GM19463 (cell line): Measurements from ENCODE around the gene DNAAF9.

Experiments
- ATAC-seq: cut with Tn5 transposase; IDR thresholded peaks from one replicate; pipeline ENCODE4 v1.9.1; 2021; ENCODE audit warnings: mild to moderate bottlenecking, moderate library complexity; ENCODE audit not compliant: unreplicated experiment

DNAAF9 gene

DNA sequence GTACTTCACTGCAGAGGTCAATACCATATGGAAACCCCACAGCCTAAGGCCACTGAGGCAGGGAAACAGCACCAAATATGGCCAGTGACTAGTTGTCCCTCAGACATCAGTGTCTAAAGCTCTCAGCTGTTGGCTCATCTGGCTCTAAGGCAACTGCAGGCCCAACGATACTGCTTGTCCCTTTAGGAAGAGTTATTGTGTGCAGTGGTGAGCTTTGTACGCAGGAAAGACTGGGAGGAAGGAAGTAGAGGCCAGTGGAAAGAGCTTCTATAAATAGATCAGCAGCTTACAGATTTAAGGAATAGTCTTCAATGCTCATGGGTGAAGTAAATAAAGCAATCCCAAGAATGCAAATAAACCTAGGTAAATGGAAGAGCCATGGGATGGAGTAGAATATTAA, 29.3 kb downstream of the DNAAF9 start:
- ATAC-seq, result no peak

DNA sequence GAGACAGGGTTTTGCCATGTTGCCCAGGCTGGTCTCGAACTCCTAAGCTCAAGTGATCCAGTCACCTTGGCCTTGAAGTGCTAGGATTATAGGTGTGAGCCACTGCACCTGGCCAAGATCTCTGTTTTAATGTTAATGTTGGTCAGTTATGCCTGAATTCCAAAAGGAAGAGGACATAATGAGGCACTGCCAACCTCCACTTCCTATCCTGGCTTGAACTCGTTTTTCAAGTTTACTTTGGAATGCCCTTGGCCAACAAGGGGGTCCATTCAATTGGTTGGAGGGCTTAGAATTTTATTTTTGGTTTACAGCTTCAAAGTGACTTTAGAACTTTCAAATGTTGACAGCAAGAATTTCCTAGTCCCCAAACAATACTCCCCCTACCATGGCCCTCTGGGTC, 29.8 kb downstream of the DNAAF9 start:
- no peak for ATAC-seq

DNA sequence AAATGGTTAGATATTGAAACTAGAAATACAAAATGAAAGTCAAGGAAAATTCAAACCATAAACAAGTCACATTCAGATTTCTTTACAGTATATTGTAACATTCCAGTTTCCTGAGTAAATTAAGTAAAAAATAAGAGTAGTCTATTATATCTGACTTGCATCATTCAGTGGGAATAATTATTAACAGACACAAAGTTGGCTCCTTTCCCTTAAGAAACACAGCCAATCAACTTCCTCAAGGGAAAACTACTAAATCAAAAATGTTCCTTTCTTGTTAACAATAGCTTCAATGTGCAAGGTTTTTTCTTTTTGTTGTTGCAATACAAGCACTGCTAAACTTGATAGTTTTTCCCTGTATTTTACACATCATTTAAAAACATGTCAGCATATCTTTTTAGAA, 33.2 kb downstream of the DNAAF9 start:
- ATAC-seq, result no peak

DNA sequence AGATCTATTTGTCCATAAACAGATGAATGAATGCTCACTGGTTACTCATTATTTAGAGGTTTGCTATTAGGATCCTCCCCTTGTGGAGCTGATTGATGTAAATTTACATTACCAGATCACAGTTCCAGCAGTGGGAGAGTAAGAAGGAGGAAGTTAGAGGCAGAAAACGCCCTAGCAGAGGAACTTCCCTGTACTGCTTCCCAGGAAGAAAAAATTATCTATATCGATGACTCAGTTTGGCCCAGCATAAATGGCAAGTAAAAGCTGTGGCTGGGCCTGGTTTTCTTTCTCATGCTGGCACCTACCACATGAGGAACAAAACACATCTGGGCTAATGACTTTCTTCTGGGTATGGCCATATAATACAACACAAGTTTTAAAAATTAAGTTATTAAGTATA, 35.7 kb downstream of the DNAAF9 start:
- no peak for ATAC-seq

DNA sequence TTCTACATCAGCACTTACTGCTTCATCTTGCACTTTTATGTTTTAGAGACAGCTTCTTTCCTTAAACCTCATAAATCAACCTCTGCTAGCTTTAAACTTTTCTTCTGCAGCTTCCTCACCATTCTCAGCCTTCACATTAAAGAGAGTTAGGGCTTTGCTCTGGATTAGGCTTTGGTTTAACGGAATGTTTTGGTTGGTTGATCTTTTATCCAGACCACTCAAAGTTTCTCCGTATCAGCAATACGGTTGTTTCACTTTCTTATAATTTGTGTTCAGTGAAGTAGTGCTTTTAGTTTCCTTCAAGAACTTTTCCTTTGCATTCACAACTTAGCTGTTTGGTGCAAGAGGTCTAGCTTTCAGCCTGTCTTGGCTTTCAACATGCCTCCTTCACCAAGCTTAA, 40.4 kb downstream of the DNAAF9 start:
- no peak for ATAC-seq

DNA sequence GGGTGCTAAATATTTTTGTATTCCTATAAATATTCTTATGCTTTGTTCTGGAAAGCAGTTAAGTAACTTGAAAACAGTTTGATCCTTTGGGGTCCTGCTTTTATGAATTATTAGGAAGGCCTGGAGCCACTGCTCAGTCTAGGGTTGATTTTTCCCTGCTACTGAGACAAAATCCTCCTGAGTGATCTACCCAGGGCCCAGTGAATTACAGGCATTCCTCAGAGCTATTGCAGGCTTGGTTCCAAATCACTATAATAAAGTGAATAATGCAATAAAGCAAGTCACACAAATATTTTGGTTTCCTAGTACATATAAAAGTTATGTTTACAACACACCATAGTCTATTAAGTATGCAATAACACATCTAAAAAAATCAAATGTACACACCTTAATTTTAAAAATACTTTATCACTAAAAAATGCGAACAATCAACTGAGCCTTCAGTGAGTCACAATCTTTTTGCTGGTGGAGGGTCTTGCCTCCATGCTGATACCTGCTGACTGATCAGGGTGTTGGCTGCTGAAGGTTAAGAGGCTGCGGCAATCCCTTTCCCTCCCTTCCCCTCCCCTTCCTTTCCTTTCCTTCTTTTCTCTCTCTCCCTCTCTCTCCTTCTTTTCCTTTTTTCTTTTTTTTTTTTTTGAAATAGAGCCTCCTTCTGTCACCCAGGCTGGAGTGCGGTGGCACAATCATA, 43.0 kb downstream of the DNAAF9 start:
- no peak for ATAC-seq

DNA sequence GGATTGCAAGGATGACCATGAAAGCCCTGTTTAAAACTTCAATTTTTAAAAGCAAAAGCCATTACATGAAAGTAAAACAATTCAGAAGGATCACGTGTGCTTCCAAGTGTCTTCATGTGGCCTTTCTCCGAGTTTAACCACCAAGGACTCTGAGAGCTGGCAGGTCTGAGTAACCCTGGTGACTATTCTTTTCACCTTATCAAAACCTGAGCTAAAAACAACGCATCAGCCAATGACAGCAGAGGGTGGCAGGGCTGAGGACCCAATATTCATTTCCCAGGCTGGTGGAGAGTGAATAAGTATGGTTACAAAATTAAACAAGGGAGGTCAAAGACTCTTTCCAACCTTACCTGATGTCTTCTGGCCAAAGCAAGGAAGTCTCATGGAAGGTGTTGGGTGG, 46.7 kb downstream of the DNAAF9 start:
- no peak for ATAC-seq

DNA sequence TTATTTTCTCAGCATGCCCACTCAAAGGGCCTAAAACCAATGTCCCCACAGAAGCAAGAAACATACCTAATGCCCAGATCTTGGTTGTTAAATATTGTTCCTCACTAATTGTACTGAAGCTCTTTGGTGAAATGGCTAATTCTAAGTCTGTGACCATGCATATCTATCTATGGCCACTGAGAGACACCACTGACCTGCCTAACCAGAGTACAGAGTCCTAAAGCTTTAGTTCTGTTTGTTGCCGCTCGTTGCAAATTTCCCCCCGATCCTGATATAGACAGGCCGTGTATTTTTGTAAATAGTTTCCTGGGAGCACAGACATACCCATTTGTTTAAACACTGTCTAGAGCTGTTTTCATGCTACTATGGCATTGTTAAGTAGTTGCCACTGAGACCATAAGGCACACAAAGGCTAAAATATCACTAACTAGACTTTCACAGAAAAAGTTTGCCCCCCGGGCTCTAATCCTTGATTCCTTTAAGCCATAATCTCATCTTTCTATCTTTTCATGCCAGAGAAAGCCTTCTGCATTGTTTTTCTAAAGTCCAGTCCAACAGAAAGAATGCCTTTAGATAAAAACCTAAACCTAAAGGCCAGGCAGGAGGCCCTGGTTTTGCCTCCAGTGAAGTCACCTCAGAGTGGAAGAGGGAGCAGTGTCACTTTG, 48.7 kb downstream of the DNAAF9 start:
- ATAC-seq, result no peak
